HS-5 (cell line): ENCODE results near the gene S100A7.
A peak's percentile ranks its signal among the peaks of the same experiment; 100 is the strongest.
"Not testable (repeated sequence)": the region's sequence is repeated elsewhere in the genome, so short reads cannot be mapped to it uniquely, and the experiment has no call there.

Experiments used
- DNase-seq: peaks from one replicate; pipeline ENCODE4 v3.0.0-alpha.2; 2012; ENCODE audit warnings: low read depth

Gene S100A7

GRCh38 chr1:153431002-153431401 is 29.4 kb downstream of the S100A7 start:
- no peak for DNase-seq

GRCh38 chr1:153430561-153430960 is 29.9 kb downstream of the S100A7 start:
- DNase-seq = no peak

- DNase-seq = no peak
Observed at GRCh38 chr1:153430166-153430553, 30.3 kb downstream of the S100A7 start.

GRCh38 chr1:153429266-153430165 is 30.9 kb downstream of the S100A7 start:
- no peak for DNase-seq

- DNase-seq = no peak
Observed at GRCh38 chr1:153428791-153429190, 31.7 kb downstream of the S100A7 start.

- DNase-seq = no peak
Observed at GRCh38 chr1:153428073-153428638, 32.3 kb downstream of the S100A7 start.

- no peak for DNase-seq
Observed at GRCh38 chr1:153426809-153427208, 33.6 kb downstream of the S100A7 start.

- peak; percentile 20 for DNase-seq
Observed at GRCh38 chr1:153422450-153423068, 37.9 kb downstream of the S100A7 start.

GRCh38 chr1:153420306-153420705 is 40.1 kb downstream of the S100A7 start:
- no peak for DNase-seq

GRCh38 chr1:153419436-153419793 is 41.0 kb downstream of the S100A7 start:
- not testable (repeated sequence) for DNase-seq

- not testable (repeated sequence) for DNase-seq
Observed at GRCh38 chr1:153418758-153419435, 41.6 kb downstream of the S100A7 start.

- no peak for DNase-seq
Observed at GRCh38 chr1:153417136-153417888, 43.1 kb downstream of the S100A7 start.

- no peak for DNase-seq
Observed at GRCh38 chr1:153415850-153416570, 44.4 kb downstream of the S100A7 start, which contains the start of gene S100A7A. S100A7A (plus strand) TSS chr1:153416520; CDS start chr1:153418083, 1,563 bp downstream.

GRCh38 chr1:153413961-153414360 is 46.5 kb downstream of the S100A7 start:
- not testable (repeated sequence) for DNase-seq
